Endodermal cell (in vitro differentiated cells): ENCODE results near the gene SNRNP70. TPM values are rescaled to one million over a fixed set of nuclear protein-coding genes. Genes with fewer than 3 reads are reported as not detected.

Experiments
- DNase-seq: peaks from one replicate; pipeline ENCODE4 v3.0.0-alpha.2; 2017
- H3K27ac ChIP-seq: 2 replicates; pipeline ENCODE4 v1.5.1; 2013; ENCODE audit warnings: mild to moderate bottlenecking, low read depth, low read length, moderate library complexity
- H3K27me3 ChIP-seq: 2 replicates; pipeline ENCODE4 v1.6.1; 2013; ENCODE audit warnings: mild to moderate bottlenecking, low read length, moderate library complexity; ENCODE audit not compliant: insufficient read depth, control insufficient read depth, poor library complexity, severe bottlenecking
- H3K36me3 ChIP-seq: 2 replicates; pipeline ENCODE4 v1.7.0; 2013; ENCODE audit warnings: mild to moderate bottlenecking, low read length, moderate library complexity; ENCODE audit not compliant: control insufficient read depth, insufficient read depth
- H3K4me1 ChIP-seq: one replicate; pipeline ENCODE4 v1.7.0; 2013; ENCODE audit warnings: low read length; ENCODE audit not compliant: control insufficient read depth, insufficient read depth
- H3K4me3 ChIP-seq: 2 replicates; pipeline ENCODE4 v1.5.1; 2013; ENCODE audit warnings: mild to moderate bottlenecking, low read length, moderate library complexity
- H3K9ac ChIP-seq: 2 replicates; pipeline ENCODE4 v1.6.1; 2013; ENCODE audit warnings: mild to moderate bottlenecking, low read length, moderate library complexity; ENCODE audit not compliant: poor library complexity, severe bottlenecking; ENCODE audit errors: extremely low read depth
- H3K9me3 ChIP-seq: 2 replicates; pipeline ENCODE4 v1.6.1; 2013; ENCODE audit warnings: mild to moderate bottlenecking, low read length, moderate library complexity; ENCODE audit not compliant: control insufficient read depth
- H3K27ac Mint-ChIP-seq: 2 replicates; pipeline ENCODE4 v1.8.0; 2020; ENCODE audit warnings: mixed read lengths
- H3K27me3 Mint-ChIP-seq: 2 replicates; pipeline ENCODE4 v1.8.0; 2021; ENCODE audit warnings: mild to moderate bottlenecking, mixed read lengths; ENCODE audit not compliant: insufficient read depth
- H3K36me3 Mint-ChIP-seq: 2 replicates; pipeline ENCODE4 v1.8.0; 2020; ENCODE audit warnings: low read depth, mixed read lengths
- H3K4me1 Mint-ChIP-seq: 2 replicates; pipeline ENCODE4 v1.8.0; 2020; ENCODE audit warnings: mixed read lengths
- H3K4me3 Mint-ChIP-seq: 2 replicates; pipeline ENCODE4 v1.8.0; 2020; ENCODE audit warnings: mild to moderate bottlenecking, moderate library complexity, mixed read lengths
- H3K9me3 Mint-ChIP-seq: 2 replicates; pipeline ENCODE4 v1.8.0; 2020; ENCODE audit warnings: mild to moderate bottlenecking, mixed read lengths
- CTCF ChIP-seq: fragments of 200-600 bp; sonication (generic); conservative IDR thresholded peaks from 2 replicates; pipeline ENCODE4 v1.5.0; 2021; ENCODE audit warnings: antibody characterized with exemption, mild to moderate bottlenecking
- WGBS, 2 experiments: methylation state at CpG; one replicate each; pipeline versions ENCODE4 v1.1.5 to v1.1.7; 2013; ENCODE audit warnings: missing lambda C conversion rate in 2 of 2, mixed read lengths in 1 of 2; ENCODE audit not compliant: insufficient coverage in 1 of 2, insufficient read length in 1 of 2; 5-methylcytosine and 5-hydroxymethylcytosine counted together
- total RNA-seq, 2 donors: library from RNA; stranded (reverse); fragmentation: NEBNext Ultra II Directional in 1 of 2; extraction: Animal tissue kit (Norgen Biotek cat#: 25700) in 1 of 2; gene quantifications; 2 replicates in 1 of 2; 3 replicates in 1 of 2; pipeline ENCODE4 v1.2.1, GENCODE V29; 2021

The SNRNP70 gene
- total RNA-seq, 2 donors from 2014 or later, result 284 to 292 TPM

- no peak overlapping the region for H3K4me3 ChIP-seq
- no peak overlapping the region for H3K27ac ChIP-seq
- peaks cover 2% of the 10 kb centered on the region for H3K9me3 Mint-ChIP-seq
- H3K4me3 Mint-ChIP-seq, result no peak overlapping the region
- no peaks in the 10 kb centered on the region for H3K27me3 ChIP-seq
- peaks cover 4% of the 10 kb centered on the region for H3K36me3 Mint-ChIP-seq
- H3K9me3 ChIP-seq, result no peaks in the 10 kb centered on the region
- WGBS, 2 experiments, result 97 to 100% methylated on average over 2 to 5 of the region's 5 CpGs
- H3K27me3 Mint-ChIP-seq, result peaks cover 18% of the 10 kb centered on the region
- H3K4me1 ChIP-seq, result no peaks in the 10 kb centered on the region
- DNase-seq, result no peak
- H3K27ac Mint-ChIP-seq, result no peak overlapping the region
- H3K36me3 ChIP-seq, result no peaks in the 10 kb centered on the region
- no peak for TF ChIP-seq CTCF
- no peak overlapping the region for H3K9ac ChIP-seq
- peaks cover 3% of the 10 kb centered on the region for H3K4me1 Mint-ChIP-seq
These were observed 50.4 kb downstream of the SNRNP70 start for GRCh38 chr19:49135686-49136085.

- H3K27ac Mint-ChIP-seq, result no peak overlapping the region
- no peak for DNase-seq
- Histone ChIP-seq H3K9ac (no peak overlapping the region), H3K9me3 (no peaks in the 10 kb centered on the region), H3K36me3 (no peaks in the 10 kb centered on the region), H3K27ac (no peak overlapping the region), H3K27me3 (no peaks in the 10 kb centered on the region), H3K4me3 (no peak overlapping the region), H3K4me1 (no peaks in the 10 kb centered on the region)
- H3K36me3 Mint-ChIP-seq, result peaks cover 4% of the 10 kb centered on the region
- H3K4me1 Mint-ChIP-seq, result peaks cover 3% of the 10 kb centered on the region
- 86 to 88% methylated on average over 3 to 10 of the region's 10 CpGs for WGBS, 2 experiments
- peaks cover 23% of the 10 kb centered on the region for H3K27me3 Mint-ChIP-seq
- peaks cover 2% of the 10 kb centered on the region for H3K9me3 Mint-ChIP-seq
- no peak overlapping the region for H3K4me3 Mint-ChIP-seq
- no peak for TF ChIP-seq CTCF
These were observed 51.5 kb downstream of the SNRNP70 start for GRCh38 chr19:49136771-49137171.

- Mint-ChIP-seq H3K4me3 (no peak overlapping the region), H3K4me1 (peaks cover 6% of the 10 kb centered on the region), H3K9me3 (peaks cover 2% of the 10 kb centered on the region), H3K27me3 (peaks cover 20% of the 10 kb centered on the region), H3K36me3 (peaks cover 3% of the 10 kb centered on the region), H3K27ac (no peak overlapping the region)
- 83 to 88% methylated on average over 6 to 7 of the region's 7 CpGs for WGBS, 2 experiments
- Histone ChIP-seq H3K9me3 (no peaks in the 10 kb centered on the region), H3K27ac (no peak overlapping the region), H3K36me3 (no peaks in the 10 kb centered on the region), H3K9ac (no peak overlapping the region), H3K4me1 (no peaks in the 10 kb centered on the region), H3K27me3 (no peaks in the 10 kb centered on the region), H3K4me3 (no peak overlapping the region)
- no peak for DNase-seq
- no peak for TF ChIP-seq CTCF
These were observed 55.7 kb downstream of the SNRNP70 start for GRCh38 chr19:49140951-49141350.
